Naive B cell (primary cell): ENCODE measurements around the gene KRTAP12-3. TPM values are rescaled to one million over a fixed set of nuclear protein-coding genes. Genes with fewer than 3 reads are reported as not detected.
A peak's percentile ranks its signal among the peaks of the same experiment; 100 is the strongest.
"Not testable (repeated sequence)": the region's sequence is repeated elsewhere in the genome, so short reads cannot be mapped to it uniquely, and the experiment has no call there.

Source experiments
- ATAC-seq, 2 donors: fragments of 150-1000 bp; cut with Tn5 transposase; 2 replicates each; pipeline ENCODE4 v1.10.0; 2021; ENCODE audit warnings: low read depth in 2 of 2, mild to moderate bottlenecking in 2 of 2, moderate library complexity in 2 of 2
- DNase-seq: peaks from one replicate; pipeline ENCODE4 v3.0.0; 2022
- H3K27ac Mint-ChIP-seq, 6 donors: one replicate each; pipeline ENCODE4 v1.8.0; 2020 to 2022; ENCODE audit warnings: mild to moderate bottlenecking in 6 of 6, mixed read lengths in 6 of 6, moderate library complexity in 5 of 6, inconsistent platforms in 2 of 6
- H3K27me3 Mint-ChIP-seq, 3 donors: one replicate each; pipeline ENCODE4 v1.8.0; 2021 to 2022; ENCODE audit warnings: mixed read lengths in 3 of 3, mild to moderate bottlenecking in 1 of 3
- H3K36me3 Mint-ChIP-seq, 2 donors: one replicate each; pipeline ENCODE4 v1.8.0; 2020 to 2022; ENCODE audit warnings: mixed read lengths in 2 of 2, inconsistent platforms in 1 of 2, mild to moderate bottlenecking in 1 of 2
- H3K4me1 Mint-ChIP-seq, 3 donors: one replicate each; pipeline ENCODE4 v1.8.0; 2020 to 2022; ENCODE audit warnings: mixed read lengths in 3 of 3, inconsistent platforms in 1 of 3, mild to moderate bottlenecking in 1 of 3, moderate library complexity in 1 of 3
- H3K4me3 Mint-ChIP-seq, 8 donors: one replicate each; pipeline ENCODE4 v1.8.0; 2020 to 2022; ENCODE audit warnings: mild to moderate bottlenecking in 8 of 8, mixed read lengths in 8 of 8, moderate library complexity in 8 of 8, inconsistent platforms in 2 of 8
- H3K9me3 Mint-ChIP-seq, 7 donors: one replicate each; pipeline ENCODE4 v1.8.0; 2020 to 2022; ENCODE audit warnings: mixed read lengths in 7 of 7, mild to moderate bottlenecking in 5 of 7, inconsistent platforms in 2 of 7, moderate library complexity in 1 of 7
- polyA plus RNA-seq, 6 donors: library from polyadenylated mRNA; unstranded; fragments of 300-500 nt; fragmentation: Illumina TruSeq; gene quantifications; one replicate each; pipeline ENCODE4 v1.2.3, GENCODE V29; 2021; ENCODE audit warnings: low read depth in 6 of 6

KRTAP12-3 gene
- polyA plus RNA-seq, result not detected

- Mint-ChIP-seq H3K4me3 (peak within 1 kb of the TSS in 1 of 8 donors; percentile 50), H3K36me3 (peaks cover 10 to 29% of the 10 kb centered on the region in 2 donors), H3K27me3 (peaks cover 32 to 56% (median 33%) of the 10 kb centered on the region in 3 donors), H3K9me3 (peaks cover 16 to 55% (median 29%) of the 10 kb centered on the region in 7 donors), H3K27ac (peak within 1 kb of the TSS in 1 of 6 donors; percentile 73), H3K4me1 (peaks cover 0 to 2% (median 0%) of the 10 kb centered on the region in 3 donors)
- DNase-seq (no peak), ATAC-seq (no peak)
Measured at GRCh38 chr21:44657635-44658540, at the start of gene KRTAP12-3. TSS of gene KRTAP12-3 (plus strand) at chr21:44657932. CDS start at chr21:44657980, 48 bp downstream.

- Mint-ChIP-seq H3K9me3 (peaks cover 23 to 70% (median 51%) of the 10 kb centered on the region in 7 donors), H3K4me1 (peaks cover 0 to 4% (median 0%) of the 10 kb centered on the region in 3 donors), H3K27ac (peak overlapping the region in 1 of 6 donors; percentile 64), H3K4me3 (peak overlapping the region in 1 of 8 donors; percentile 26), H3K36me3 (peaks cover 20 to 37% of the 10 kb centered on the region in 2 donors), H3K27me3 (peaks cover 27 to 47% (median 37%) of the 10 kb centered on the region in 3 donors)
- no peak for DNase-seq
- ATAC-seq, result no peak
Measured at GRCh38 chr21:44609193-44609592, 48.5 kb upstream of the KRTAP12-3 start.

GRCh38 chr21:44610157-44610843 lies 47.4 kb upstream of the KRTAP12-3 start:
- ATAC-seq, H3K4me3 Mint-ChIP-seq, H3K27ac Mint-ChIP-seq, H3K4me1 Mint-ChIP-seq, DNase-seq: not testable (repeated sequence)
- Mint-ChIP-seq H3K27me3 (peaks cover 21 to 44% (median 33%) of the 10 kb centered on the region in 3 donors), H3K36me3 (peaks cover 20 to 37% of the 10 kb centered on the region in 2 donors), H3K9me3 (peaks cover 23 to 61% (median 51%) of the 10 kb centered on the region in 7 donors)

GRCh38 chr21:44611551-44611950 lies 46.2 kb upstream of the KRTAP12-3 start:
- Mint-ChIP-seq H3K4me3 (no peak overlapping the region), H3K27me3 (peaks cover 13 to 39% (median 33%) of the 10 kb centered on the region in 3 donors), H3K27ac (no peak overlapping the region), H3K36me3 (peaks cover 17 to 37% of the 10 kb centered on the region in 2 donors), H3K9me3 (peaks cover 22 to 48% (median 46%) of the 10 kb centered on the region in 7 donors), H3K4me1 (peaks cover 0 to 4% (median 0%) of the 10 kb centered on the region in 3 donors)
- DNase-seq (no peak), ATAC-seq (no peak)

- peaks cover 0 to 4% (median 0%) of the 10 kb centered on the region in 3 donors for H3K4me1 Mint-ChIP-seq
- peaks cover 15 to 37% of the 10 kb centered on the region in 2 donors for H3K36me3 Mint-ChIP-seq
- H3K4me3 Mint-ChIP-seq, result peak within 1 kb of the TSS in 1 of 8 donors; percentile 44
- H3K9me3 Mint-ChIP-seq, result peaks cover 21 to 46% (median 43%) of the 10 kb centered on the region in 7 donors
- ATAC-seq (no peak), DNase-seq (no peak)
- H3K27me3 Mint-ChIP-seq, result peaks cover 11 to 42% (median 35%) of the 10 kb centered on the region in 3 donors
- peak within 1 kb of the TSS in 2 of 6 donors; percentile 14 to 42 for H3K27ac Mint-ChIP-seq
Measured at GRCh38 chr21:44612029-44612486, 45.7 kb upstream of the KRTAP12-3 start, which contains the start of gene KRTAP10-8. TSS of gene KRTAP10-8 (plus strand) at chr21:44612079. CDS start at chr21:44612101, 22 bp downstream.

- peaks cover 11 to 41% (median 30%) of the 10 kb centered on the region in 3 donors for H3K27me3 Mint-ChIP-seq
- H3K9me3 Mint-ChIP-seq, result peaks cover 21 to 46% (median 36%) of the 10 kb centered on the region in 7 donors
- H3K27ac Mint-ChIP-seq, result peak overlapping the region in 2 of 6 donors; percentile 14 to 42
- DNase-seq (no peak), ATAC-seq (no peak)
- H3K4me1 Mint-ChIP-seq, result peaks cover 0 to 4% (median 0%) of the 10 kb centered on the region in 3 donors
- H3K36me3 Mint-ChIP-seq, result peaks cover 15 to 37% of the 10 kb centered on the region in 2 donors
- H3K4me3 Mint-ChIP-seq, result no peak overlapping the region
Measured at GRCh38 chr21:44612669-44613229, 45.0 kb upstream of the KRTAP12-3 start.

- no peak overlapping the region for H3K4me3 Mint-ChIP-seq
- H3K27ac Mint-ChIP-seq, result no peak overlapping the region
- H3K4me1 Mint-ChIP-seq, result peaks cover 5 to 7% (median 6%) of the 10 kb centered on the region in 3 donors
- no peak for ATAC-seq
- DNase-seq, result no peak
- peaks cover 21 to 42% (median 31%) of the 10 kb centered on the region in 7 donors for H3K9me3 Mint-ChIP-seq
- peaks cover 11 to 38% (median 28%) of the 10 kb centered on the region in 3 donors for H3K27me3 Mint-ChIP-seq
- H3K36me3 Mint-ChIP-seq, result peaks cover 15 to 37% of the 10 kb centered on the region in 2 donors
Measured at GRCh38 chr21:44613386-44614155, 44.2 kb upstream of the KRTAP12-3 start.

GRCh38 chr21:44614161-44614631 lies 43.5 kb upstream of the KRTAP12-3 start:
- peaks cover 11 to 13% (median 12%) of the 10 kb centered on the region in 3 donors for H3K4me1 Mint-ChIP-seq
- H3K27me3 Mint-ChIP-seq, result peaks cover 11 to 35% (median 28%) of the 10 kb centered on the region in 3 donors
- H3K9me3 Mint-ChIP-seq, result peaks cover 16 to 43% (median 31%) of the 10 kb centered on the region in 7 donors
- ATAC-seq (no peak), DNase-seq (no peak)
- peak overlapping the region in 1 of 6 donors; percentile 42 for H3K27ac Mint-ChIP-seq
- peaks cover 12 to 37% of the 10 kb centered on the region in 2 donors for H3K36me3 Mint-ChIP-seq
- no peak overlapping the region for H3K4me3 Mint-ChIP-seq

- Mint-ChIP-seq H3K36me3 (peaks cover 17 to 37% of the 10 kb centered on the region in 2 donors), H3K9me3 (peaks cover 16 to 43% (median 31%) of the 10 kb centered on the region in 7 donors), H3K27ac (no peak overlapping the region), H3K27me3 (peaks cover 4 to 31% (median 28%) of the 10 kb centered on the region in 3 donors), H3K4me3 (no peak overlapping the region), H3K4me1 (peaks cover 13 to 18% (median 15%) of the 10 kb centered on the region in 3 donors)
- ATAC-seq (no peak), DNase-seq (no peak)
Measured at GRCh38 chr21:44614961-44615391, 42.8 kb upstream of the KRTAP12-3 start.

- DNase-seq, result no peak
- H3K4me3 Mint-ChIP-seq, result no peak overlapping the region
- no peak overlapping the region for H3K27ac Mint-ChIP-seq
- peaks cover 4 to 31% (median 28%) of the 10 kb centered on the region in 3 donors for H3K27me3 Mint-ChIP-seq
- peaks cover 15 to 41% (median 34%) of the 10 kb centered on the region in 7 donors for H3K9me3 Mint-ChIP-seq
- ATAC-seq, result no peak
- H3K36me3 Mint-ChIP-seq, result peaks cover 21 to 39% of the 10 kb centered on the region in 2 donors
- H3K4me1 Mint-ChIP-seq, result peaks cover 13 to 20% (median 15%) of the 10 kb centered on the region in 3 donors
Measured at GRCh38 chr21:44615466-44615865, 42.3 kb upstream of the KRTAP12-3 start.

GRCh38 chr21:44615911-44616590 lies 41.7 kb upstream of the KRTAP12-3 start:
- H3K36me3 Mint-ChIP-seq, result peaks cover 23 to 40% of the 10 kb centered on the region in 2 donors
- peaks cover 4 to 31% (median 28%) of the 10 kb centered on the region in 3 donors for H3K27me3 Mint-ChIP-seq
- H3K4me1 Mint-ChIP-seq, result peaks cover 13 to 20% (median 15%) of the 10 kb centered on the region in 3 donors
- peaks cover 14 to 39% (median 33%) of the 10 kb centered on the region in 7 donors for H3K9me3 Mint-ChIP-seq
- no peak overlapping the region for H3K4me3 Mint-ChIP-seq
- ATAC-seq (no peak), DNase-seq (no peak)
- H3K27ac Mint-ChIP-seq, result peak overlapping the region in 1 of 6 donors; percentile 35
